Esophagus squamous epithelium (tissue), 5 donors: ENCODE data around the gene GPX4. TPM values are rescaled to one million over a fixed set of nuclear protein-coding genes. Genes with fewer than 3 reads are reported as not detected.

Experiments used
- DNase-seq: peaks from one replicate; lab custom pipeline; 2025; lab: John Stamatoyannopoulos, UW
- H3K27ac ChIP-seq, 4 donors: fragments of 200-600 bp; sonication (generic); one replicate each; pipeline ENCODE4 v1.5.1; 2016 to 2019; ENCODE audit warnings: mild to moderate bottlenecking in 1 of 4
- H3K27me3 ChIP-seq, 4 donors: fragments of 200-600 bp; sonication (generic); 1 replicate in 3 of 4; 2 replicates in 1 of 4; pipeline versions ENCODE4 v1.5.1 to v1.6.0; 2017 to 2021; ENCODE audit warnings: antibody characterized with exemption in 1 of 4
- H3K36me3 ChIP-seq, 3 donors: fragments of 200-600 bp; sonication (generic); one replicate each; pipeline ENCODE4 v1.5.1; 2016 to 2019
- H3K4me1 ChIP-seq, 3 donors: fragments of 200-600 bp; sonication (generic); one replicate each; pipeline ENCODE4 v1.5.1; 2017 to 2019
- H3K4me3 ChIP-seq, 4 donors: fragments of 200-600 bp; sonication (generic); 1 replicate in 3 of 4; 2 replicates in 1 of 4; pipeline ENCODE4 v1.5.1; 2016 to 2019; ENCODE audit warnings: mild to moderate bottlenecking in 2 of 4, moderate library complexity in 1 of 4
- H3K9me3 ChIP-seq, 3 donors: fragments of 200-600 bp; sonication (generic); one replicate each; pipeline ENCODE4 v1.5.1; 2016 to 2019
- CTCF ChIP-seq, 6 experiments: fragments of 450-650 bp in 4 of 6; fragments of 200-600 bp in 2 of 6; sonication (generic) in 2 of 6; IDR thresholded peaks; one replicate each; pipeline ENCODE4 v1.5.1; 2016 to 2019; ENCODE audit warnings: antibody characterized with exemption in 6 of 6, mild to moderate bottlenecking in 4 of 6, moderate library complexity in 4 of 6
- POLR2A ChIP-seq, 4 donors: fragments of 450-650 bp; IDR thresholded peaks; one replicate each; pipeline ENCODE4 v1.6.1; 2017; ENCODE audit warnings: antibody characterized with exemption in 4 of 4, mild to moderate bottlenecking in 4 of 4, moderate library complexity in 3 of 4
- WGBS, 2 donors: methylation state at CpG; one replicate each; pipeline ENCODE4 v1.1.5; 2018; 5-methylcytosine and 5-hydroxymethylcytosine counted together
- intact Hi-C: fragments of 100-400 bp; cut with DNase I; formaldehyde crosslinking; loops from one replicate; pipeline ENCODE4 v1.15.0; 2022
- total RNA-seq, 4 donors: library from RNA; depleted of rRNA; stranded (reverse); fragments of >200 nt; gene quantifications; one replicate each; pipeline ENCODE4 v1.1.0, GENCODE V29; 2016
- donor health status: DM: yes; HTN: yes; CAD: no.

GPX4 gene
- total RNA-seq, 4 donors from 2014 or later: 108 to 405 (median 244) TPM

- peaks cover 12 to 51% (median 19%) of the 10 kb centered on the region in 3 donors for H3K36me3 ChIP-seq
- H3K27me3 ChIP-seq: peaks cover 0 to 4% (median 0%) of the 10 kb centered on the region in 4 donors
- intact Hi-C loops: no loop called here
- no peaks in the 10 kb centered on the region for H3K9me3 ChIP-seq
- TF ChIP-seq POLR2A (IDR thresholded peaks at IDR 0.05) (no peak), CTCF (IDR thresholded peaks at IDR 0.05) (no peak)
- WGBS, 2 donors: 48 to 52% methylated on average over 7 to 8 of the region's 8 CpGs
- peaks cover 15 to 96% (median 27%) of the 10 kb centered on the region in 3 donors for H3K4me1 ChIP-seq
- peak overlapping the region in 1 of 4 donors; percentile 22 for H3K27ac ChIP-seq
- no peak for DNase-seq
- H3K4me3 ChIP-seq: no peak overlapping the region
Observed at GRCh38 chr19:1085053-1085658, 18.6 kb upstream of the GPX4 start.

GRCh38 chr19:1085676-1086442 lies 17.9 kb upstream of the GPX4 start:
- Histone ChIP-seq H3K4me1 (peaks cover 15 to 89% (median 27%) of the 10 kb centered on the region in 3 donors), H3K27ac (peak overlapping the region in 1 of 4 donors; percentile 22), H3K9me3 (no peaks in the 10 kb centered on the region), H3K27me3 (peaks cover 0 to 4% (median 0%) of the 10 kb centered on the region in 4 donors), H3K4me3 (no peak overlapping the region), H3K36me3 (peaks cover 12 to 53% (median 24%) of the 10 kb centered on the region in 3 donors)
- 45 to 72% methylated on average over 2 to 7 of the region's 38 CpGs for WGBS, 2 donors
- TF ChIP-seq CTCF (IDR thresholded peaks at IDR 0.05) (no peak), POLR2A (IDR thresholded peaks at IDR 0.05) (no peak)
- intact Hi-C loops: no loop called here
- DNase-seq: no peak

- TF ChIP-seq POLR2A (IDR thresholded peaks at IDR 0.05) (no peak), CTCF (IDR thresholded peaks at IDR 0.05) (no peak)
- Histone ChIP-seq H3K4me3 (no peak overlapping the region), H3K27me3 (peaks cover 0 to 4% (median 0%) of the 10 kb centered on the region in 4 donors), H3K9me3 (no peaks in the 10 kb centered on the region), H3K4me1 (peaks cover 15 to 81% (median 22%) of the 10 kb centered on the region in 3 donors), H3K27ac (peak overlapping the region in 2 of 4 donors; percentile 65 to 88), H3K36me3 (peaks cover 18 to 61% (median 30%) of the 10 kb centered on the region in 3 donors)
- no peak for DNase-seq
- WGBS, 2 donors: 81% methylated on average over 11 to 19 of the region's 21 CpGs
- intact Hi-C loops: no loop called here
Observed at GRCh38 chr19:1086613-1087012, 17.2 kb upstream of the GPX4 start.

- no peak for DNase-seq
- no peak overlapping the region for H3K4me3 ChIP-seq
- H3K36me3 ChIP-seq: peaks cover 24 to 74% (median 38%) of the 10 kb centered on the region in 3 donors
- H3K27me3 ChIP-seq: peaks cover 0 to 1% (median 0%) of the 10 kb centered on the region in 4 donors
- peaks cover 11 to 78% (median 11%) of the 10 kb centered on the region in 3 donors for H3K4me1 ChIP-seq
- TF ChIP-seq POLR2A (IDR thresholded peaks at IDR 0.05) (no peak), CTCF (IDR thresholded peaks at IDR 0.05) (no peak)
- no peaks in the 10 kb centered on the region for H3K9me3 ChIP-seq
- intact Hi-C loops: no loop called here
- H3K27ac ChIP-seq: peak overlapping the region in 3 of 4 donors; percentile 49 to 88 (median 65)
- WGBS, 2 donors: 55 to 64% methylated on average over 7 to 14 of the region's 27 CpGs
Observed at GRCh38 chr19:1087813-1088415, 15.9 kb upstream of the GPX4 start.
